DMS153 treated with DMSO at 0.1 percent for 48 hours (cell line): ENCODE data around the gene TMEM231.
"Not testable (repeated sequence)": the region's sequence is repeated elsewhere in the genome, so short reads cannot be mapped to it uniquely, and the experiment has no call there.

ENCODE experiments used
- DNase-seq: peaks from one replicate; lab custom pipeline; 2025; ENCODE audit not compliant: unreplicated experiment; lab: John Stamatoyannopoulos, UW

Gene TMEM231

GRCh38 chr16:75532791-75533190, 23.3 kb downstream of the TMEM231 start:
- no peak for DNase-seq

- DNase-seq, result no peak
These were observed 23.8 kb downstream of the TMEM231 start for GRCh38 chr16:75532142-75532765.

- DNase-seq, result no peak
These were observed 26.1 kb downstream of the TMEM231 start for GRCh38 chr16:75529959-75530358.

- no peak for DNase-seq
These were observed 26.8 kb downstream of the TMEM231 start for GRCh38 chr16:75529056-75529905.

GRCh38 chr16:75527825-75528299, 28.2 kb downstream of the TMEM231 start:
- DNase-seq, result no peak

- DNase-seq, result no peak
These were observed 29.8 kb downstream of the TMEM231 start for GRCh38 chr16:75526032-75526790.

GRCh38 chr16:75519175-75519574, 36.9 kb downstream of the TMEM231 start:
- no peak for DNase-seq

GRCh38 chr16:75516189-75516966, 39.7 kb downstream of the TMEM231 start:
- DNase-seq, result not testable (repeated sequence)

GRCh38 chr16:75514296-75514695, 41.8 kb downstream of the TMEM231 start:
- DNase-seq, result no peak

GRCh38 chr16:75506574-75506973, 49.5 kb downstream of the TMEM231 start:
- DNase-seq, result no peak

- no peak for DNase-seq
These were observed 49.9 kb downstream of the TMEM231 start for GRCh38 chr16:75506107-75506506.

- no peak for DNase-seq
These were observed 52.3 kb downstream of the TMEM231 start for GRCh38 chr16:75503801-75504200.

GRCh38 chr16:75502916-75503605, 53.0 kb downstream of the TMEM231 start:
- no peak for DNase-seq

- not testable (repeated sequence) for DNase-seq
These were observed 54.2 kb downstream of the TMEM231 start for GRCh38 chr16:75501820-75502219.

- no peak for DNase-seq
These were observed 54.7 kb downstream of the TMEM231 start for GRCh38 chr16:75501359-75501758.

GRCh38 chr16:75498605-75499322, 57.3 kb downstream of the TMEM231 start:
- peak; percentile 15 for DNase-seq

GRCh38 chr16:75497558-75497957, 58.5 kb downstream of the TMEM231 start:
- no peak for DNase-seq

- DNase-seq, result no peak
These were observed 60.9 kb downstream of the TMEM231 start, which contains the start of gene CHST6 for GRCh38 chr16:75495076-75495674. Gene CHST6 (minus strand): TSS chr16:75495441. CDS start chr16:75479828, 15,613 bp downstream.

GRCh38 chr16:75494661-75495075, 61.4 kb downstream of the TMEM231 start:
- no peak for DNase-seq
